PC-9 (cell line): ENCODE results near the gene TMEM222. TPM values are rescaled to one million over a fixed set of nuclear protein-coding genes. Genes with fewer than 3 reads are reported as not detected.

ENCODE experiments used
- BruUV-seq: library from RNA; stranded (reverse); fragments of 400-500 nt; replicated peaks from 2 replicates; lab custom pipeline; 2021; lab: Mats Ljungman, UMichigan
- CTCF ChIA-PET: fragments of 300-600 bp; sonication (Branson Sonifier 250); formaldehyde crosslinking; loops from one replicate; lab custom pipeline; 2022; ENCODE audit warnings: antibody characterized with exemption; lab: Charles Lee
- POLR2A ChIA-PET: fragments of 300-600 bp; sonication (Branson Sonifier 250); formaldehyde crosslinking; loops from one replicate; lab custom pipeline; 2022; ENCODE audit warnings: antibody characterized with exemption; ENCODE audit not compliant: unreplicated experiment; lab: Charles Lee
- DNase-seq, 2 experiments: peaks; one replicate each; pipeline versions ENCODE4 v3.0.0 to v3.0.0-alpha.2; 2015 to 2022; ENCODE audit warnings: mixed read lengths in 1 of 2
- H2AFZ ChIP-seq: fragments of 200-600 bp; sonication (generic); 2 replicates; pipeline ENCODE4 v1.8.1; 2017; ENCODE audit warnings: antibody characterized with exemption
- H3F3A ChIP-seq: fragments of 200-600 bp; sonication (generic); 2 replicates; pipeline ENCODE4 v1.8.1; 2017; ENCODE audit warnings: antibody characterized with exemption, mild to moderate bottlenecking, low read depth; ENCODE audit not compliant: insufficient read depth
- H3K27ac ChIP-seq: fragments of 200-600 bp; sonication (generic); 2 replicates; pipeline ENCODE4 v1.6.1; 2016; ENCODE audit warnings: mixed run types
- H3K27me3 ChIP-seq: fragments of 200-600 bp; sonication (generic); 2 replicates; pipeline ENCODE4 v1.6.1; 2016; ENCODE audit warnings: low read depth, mixed run types; ENCODE audit not compliant: insufficient read depth
- H3K36me3 ChIP-seq: fragments of 200-600 bp; sonication (generic); 2 replicates; pipeline ENCODE4 v1.6.1; 2016; ENCODE audit warnings: low read depth, mixed run types
- H3K4me1 ChIP-seq: fragments of 200-600 bp; sonication (generic); replicated peaks from 2 replicates; pipeline ENCODE4 v1.6.1; 2016; ENCODE audit warnings: mixed run types; ENCODE audit not compliant: insufficient read depth
- H3K4me2 ChIP-seq: fragments of 200-600 bp; sonication (generic); 2 replicates; pipeline ENCODE4 v1.6.1; 2017; ENCODE audit warnings: mixed run types
- H3K4me3 ChIP-seq: fragments of 200-600 bp; sonication (generic); 2 replicates; pipeline ENCODE4 v1.6.1; 2016; ENCODE audit warnings: mixed run types
- H3K79me2 ChIP-seq: fragments of 200-600 bp; sonication (generic); 2 replicates; pipeline ENCODE4 v1.6.1; 2017; ENCODE audit warnings: low read depth, mixed run types
- H3K9me2 ChIP-seq: fragments of 200-600 bp; sonication (generic); 2 replicates; pipeline ENCODE4 v1.8.1; 2017; ENCODE audit warnings: mild to moderate bottlenecking; ENCODE audit not compliant: insufficient read depth
- H3K9me3 ChIP-seq: fragments of 200-600 bp; sonication (generic); 2 replicates; pipeline ENCODE4 v1.8.1; 2016; ENCODE audit warnings: low read depth; ENCODE audit not compliant: insufficient read depth
- H4K20me1 ChIP-seq: fragments of 200-600 bp; sonication (generic); 2 replicates; pipeline ENCODE4 v1.8.1; 2017; ENCODE audit not compliant: insufficient read depth
- EZH2 ChIP-seq: fragments of 200-600 bp; sonication (generic); IDR thresholded peaks from 2 replicates; pipeline ENCODE4 v1.8.0; 2017; ENCODE audit warnings: antibody characterized with exemption, low read depth
- intact Hi-C: fragments of 100-400 bp; cut with micrococcal nuclease; formaldehyde crosslinking; loops from one replicate; pipeline ENCODE4 v1.10.0; 2022; ENCODE audit not compliant: unreplicated experiment
- total RNA-seq: library from RNA; stranded (reverse); gene quantifications from 2 replicates; pipeline ENCODE4 v1.2.3, GENCODE V29; 2021
- TF ChIP-seq, protein P1 (sequence below): fragments of 200-600 bp; sonication (generic); conservative IDR thresholded peaks from 2 replicates; pipeline ENCODE4 v1.6.1; 2017; ENCODE audit warnings: mixed run types, antibody characterized with exemption, mild to moderate bottlenecking, moderate library complexity

The TMEM222 gene
- total RNA-seq, 1 experiment from 2014 or later, result 32.8 TPM

DNA sequence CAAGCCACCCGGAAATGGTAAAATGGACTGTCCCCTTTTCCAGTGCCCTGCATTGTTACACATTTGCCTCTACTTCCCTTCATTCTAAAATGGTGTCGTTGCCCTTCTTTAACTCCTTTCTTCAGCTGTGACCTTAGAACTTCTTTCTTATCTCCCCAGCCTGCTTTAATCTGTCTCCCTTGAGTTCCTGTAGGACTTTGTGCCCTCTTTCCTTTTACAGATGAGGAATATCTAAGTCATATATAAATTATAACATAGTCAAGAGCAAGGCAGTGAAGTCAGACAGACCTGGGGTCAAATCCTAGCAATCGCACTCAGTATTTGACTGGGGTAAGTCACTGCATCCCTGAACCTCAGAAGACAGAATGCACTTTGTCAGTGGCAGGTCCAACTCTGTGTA, 31.4 kb upstream of the TMEM222 start:
- Histone ChIP-seq H3K9me2 (no peaks in the 10 kb centered on the region), H3K9me3 (no peaks in the 10 kb centered on the region), H2AFZ (no peak overlapping the region), H3K4me2 (no peak overlapping the region), H3K79me2 (no peaks in the 10 kb centered on the region), H3K4me1 (no peaks in the 10 kb centered on the region), H3K4me3 (no peak overlapping the region), H3F3A (no peaks in the 10 kb centered on the region), H3K27me3 (no peaks in the 10 kb centered on the region), H3K27ac (no peak overlapping the region), H4K20me1 (no peaks in the 10 kb centered on the region), H3K36me3 (no peaks in the 10 kb centered on the region)
- ChIA-PET CTCF (no interaction called here), POLR2A (no interaction called here)
- BruUV-seq, result no TSS peak
- intact Hi-C loops, result no loop called here
- DNase-seq, result no peak
- no peak for TF ChIP-seq EZH2
- TF ChIP-seq, protein P1, sequence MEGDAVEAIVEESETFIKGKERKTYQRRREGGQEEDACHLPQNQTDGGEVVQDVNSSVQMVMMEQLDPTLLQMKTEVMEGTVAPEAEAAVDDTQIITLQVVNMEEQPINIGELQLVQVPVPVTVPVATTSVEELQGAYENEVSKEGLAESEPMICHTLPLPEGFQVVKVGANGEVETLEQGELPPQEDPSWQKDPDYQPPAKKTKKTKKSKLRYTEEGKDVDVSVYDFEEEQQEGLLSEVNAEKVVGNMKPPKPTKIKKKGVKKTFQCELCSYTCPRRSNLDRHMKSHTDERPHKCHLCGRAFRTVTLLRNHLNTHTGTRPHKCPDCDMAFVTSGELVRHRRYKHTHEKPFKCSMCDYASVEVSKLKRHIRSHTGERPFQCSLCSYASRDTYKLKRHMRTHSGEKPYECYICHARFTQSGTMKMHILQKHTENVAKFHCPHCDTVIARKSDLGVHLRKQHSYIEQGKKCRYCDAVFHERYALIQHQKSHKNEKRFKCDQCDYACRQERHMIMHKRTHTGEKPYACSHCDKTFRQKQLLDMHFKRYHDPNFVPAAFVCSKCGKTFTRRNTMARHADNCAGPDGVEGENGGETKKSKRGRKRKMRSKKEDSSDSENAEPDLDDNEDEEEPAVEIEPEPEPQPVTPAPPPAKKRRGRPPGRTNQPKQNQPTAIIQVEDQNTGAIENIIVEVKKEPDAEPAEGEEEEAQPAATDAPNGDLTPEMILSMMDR, result no peak

DNA sequence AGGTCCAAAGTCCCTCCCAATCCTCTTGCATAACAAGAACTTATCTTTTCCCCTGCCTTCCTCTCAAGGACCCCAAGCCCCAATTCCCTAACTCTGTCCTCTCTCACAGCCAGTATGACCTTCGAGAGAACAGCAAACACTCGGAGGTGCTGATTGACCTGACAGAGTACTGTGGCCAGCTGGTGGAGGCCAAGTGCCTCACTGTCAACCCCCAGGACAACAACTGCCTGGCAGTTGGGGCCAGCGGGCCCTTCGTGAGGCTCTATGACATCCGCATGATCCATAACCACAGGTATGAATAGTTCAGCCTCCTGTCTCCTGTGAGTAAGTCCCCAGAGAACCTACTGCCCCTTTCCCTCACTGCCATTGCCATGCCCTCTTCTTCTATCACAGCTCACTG, 29.9 kb upstream of the TMEM222 start:
- H3K27ac ChIP-seq, result no peak overlapping the region
- intact Hi-C loops, result no loop called here
- H3F3A ChIP-seq, result no peaks in the 10 kb centered on the region
- no peaks in the 10 kb centered on the region for H3K9me2 ChIP-seq
- H3K4me2 ChIP-seq, result no peak overlapping the region
- no peaks in the 10 kb centered on the region for H3K27me3 ChIP-seq
- no peak for TF ChIP-seq EZH2
- TF ChIP-seq, protein P1, result no peak
- H3K79me2 ChIP-seq, result no peaks in the 10 kb centered on the region
- DNase-seq, result no peak
- H3K4me3 ChIP-seq, result no peak overlapping the region
- CTCF ChIA-PET, result interaction anchor here (0.7 kb wide), 1 partner anchor 315 kb away, joined by 12 read pairs; no protein-coding TSS in a partner anchor
- POLR2A ChIA-PET, result no interaction called here
- no peaks in the 10 kb centered on the region for H3K4me1 ChIP-seq
- H2AFZ ChIP-seq, result no peak overlapping the region
- no peaks in the 10 kb centered on the region for H4K20me1 ChIP-seq
- no peaks in the 10 kb centered on the region for H3K36me3 ChIP-seq
- H3K9me3 ChIP-seq, result no peaks in the 10 kb centered on the region
- BruUV-seq, result no TSS peak

DNA sequence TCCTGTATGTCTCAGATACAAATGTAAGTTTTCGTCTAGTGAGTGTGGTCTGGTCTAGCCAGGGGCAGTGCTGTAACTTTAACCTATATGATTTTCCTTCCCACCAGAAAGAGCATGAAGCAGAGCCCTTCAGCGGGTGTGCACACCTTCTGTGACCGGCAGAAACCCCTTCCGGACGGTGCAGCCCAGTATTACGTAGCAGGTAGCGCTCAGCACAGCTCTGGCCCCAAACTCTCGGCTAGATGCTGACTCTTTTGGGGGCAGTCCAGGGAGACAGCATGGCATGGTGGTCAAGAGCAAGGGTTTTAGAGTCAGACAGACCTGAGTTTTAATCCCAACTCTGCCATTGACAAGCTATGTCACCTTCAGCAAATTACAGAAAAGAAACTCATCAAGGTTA, 28.0 kb upstream of the TMEM222 start:
- Histone ChIP-seq H3K27me3 (no peaks in the 10 kb centered on the region), H3K27ac (no peak overlapping the region), H3K79me2 (no peaks in the 10 kb centered on the region), H3F3A (no peaks in the 10 kb centered on the region), H3K4me3 (no peak overlapping the region), H4K20me1 (no peaks in the 10 kb centered on the region), H3K4me1 (no peaks in the 10 kb centered on the region), H3K9me3 (no peaks in the 10 kb centered on the region), H3K4me2 (no peak overlapping the region), H3K36me3 (no peaks in the 10 kb centered on the region), H3K9me2 (no peaks in the 10 kb centered on the region), H2AFZ (no peak overlapping the region)
- DNase-seq, result no peak
- intact Hi-C loops, result no loop called here
- TF ChIP-seq, protein P1, result no peak
- TF ChIP-seq EZH2, result no peak
- no TSS peak for BruUV-seq
- ChIA-PET POLR2A (no interaction called here), CTCF (interaction anchor here (0.6 to 0.9 kb wide), 3 partner anchors 116 to 233 kb away, joined by 3 to 7 read pairs (median 3); no protein-coding TSS in a partner anchor)
